ENCODE measurements around the gene MVB12B. TPM values are rescaled to one million over a fixed set of nuclear protein-coding genes. Genes with fewer than 3 reads are reported as not detected.
A peak's percentile ranks its signal among the peaks of the same experiment; 100 is the strongest.

MVB12B gene
- total RNA-seq, 4 donors from 2014 or later = 27.2 to 36.9 (median 33.2) TPM

DNA sequence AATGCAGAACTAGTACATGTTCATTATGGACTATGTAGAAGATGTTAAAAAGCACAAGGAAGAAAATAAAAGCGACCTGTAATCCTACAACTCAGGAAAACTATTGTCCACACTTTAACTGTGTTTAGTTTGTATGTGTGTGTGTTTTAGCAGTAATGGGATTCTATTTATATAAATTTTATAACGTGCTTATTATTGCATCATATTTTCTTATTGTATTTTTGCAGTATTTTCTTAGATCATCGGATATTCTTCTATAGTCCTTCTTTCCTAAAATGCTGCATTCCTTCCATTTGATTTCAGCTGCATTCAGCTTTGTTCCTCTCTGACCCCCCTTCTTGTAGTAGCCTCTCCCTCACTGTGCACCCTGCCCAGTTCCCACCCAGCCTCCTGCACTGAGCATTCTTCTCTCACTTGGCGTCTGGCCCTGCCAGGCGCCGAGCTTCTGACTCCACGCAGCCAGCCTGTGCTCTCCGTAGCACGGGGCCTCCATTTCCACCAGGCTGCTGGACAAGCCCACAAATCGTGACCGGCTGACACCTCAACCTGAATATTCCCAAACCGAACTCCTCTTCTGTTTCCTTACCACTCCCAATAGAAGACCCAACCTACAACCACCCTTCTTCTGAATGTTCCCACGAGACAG is 39.9 kb downstream of the MVB12B start:
- Histone ChIP-seq H3K4me1 (peaks cover 0 to 51% (median 4%) of the 10 kb centered on the region in 4 donors), H3K36me3 (peaks cover 0 to 6% (median 0%) of the 10 kb centered on the region in 3 donors), H3K27ac (peak overlapping the region; percentile 8 to 81 (median 63)), H3K4me3 (no peak overlapping the region), H3K27me3 (no peaks in the 10 kb centered on the region), H3K9me3 (peaks cover 0 to 17% (median 7%) of the 10 kb centered on the region in 4 donors)
- 31 to 40% methylated on average over 13 of the region's 13 CpGs for WGBS, 2 donors
- TF ChIP-seq POLR2A (IDR thresholded peaks at IDR 0.05) (no peak), EP300 (IDR thresholded peaks at IDR 0.05) (peak in 1 of 2 donors; percentile 66)
- DNase-seq (ENCODE audit: low spot score in 2 of 2) = no peak

DNA sequence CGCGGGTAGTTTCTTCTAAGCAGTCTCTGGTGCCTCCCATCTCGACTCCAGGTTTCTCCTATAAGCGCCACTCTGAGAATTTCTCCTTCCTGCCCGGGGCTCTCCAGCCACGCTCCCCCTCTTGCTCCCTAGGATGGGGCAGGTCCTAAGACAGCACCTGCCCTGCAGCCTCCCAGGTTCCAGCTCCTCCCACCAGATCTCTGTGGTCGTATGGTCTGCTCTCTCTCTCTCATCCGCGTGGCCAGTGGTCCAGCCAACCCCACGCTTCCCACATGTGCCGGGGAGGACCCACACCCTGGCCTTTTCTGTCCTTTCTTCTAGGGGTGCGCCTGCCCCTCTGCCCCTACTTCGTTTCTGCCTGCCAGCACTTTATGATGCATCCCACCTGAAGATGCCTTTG is 40.5 kb downstream of the MVB12B start:
- TF ChIP-seq EP300 (IDR thresholded peaks at IDR 0.05) (no peak), POLR2A (IDR thresholded peaks at IDR 0.05) (no peak)
- TF ChIP-seq, protein P1, sequence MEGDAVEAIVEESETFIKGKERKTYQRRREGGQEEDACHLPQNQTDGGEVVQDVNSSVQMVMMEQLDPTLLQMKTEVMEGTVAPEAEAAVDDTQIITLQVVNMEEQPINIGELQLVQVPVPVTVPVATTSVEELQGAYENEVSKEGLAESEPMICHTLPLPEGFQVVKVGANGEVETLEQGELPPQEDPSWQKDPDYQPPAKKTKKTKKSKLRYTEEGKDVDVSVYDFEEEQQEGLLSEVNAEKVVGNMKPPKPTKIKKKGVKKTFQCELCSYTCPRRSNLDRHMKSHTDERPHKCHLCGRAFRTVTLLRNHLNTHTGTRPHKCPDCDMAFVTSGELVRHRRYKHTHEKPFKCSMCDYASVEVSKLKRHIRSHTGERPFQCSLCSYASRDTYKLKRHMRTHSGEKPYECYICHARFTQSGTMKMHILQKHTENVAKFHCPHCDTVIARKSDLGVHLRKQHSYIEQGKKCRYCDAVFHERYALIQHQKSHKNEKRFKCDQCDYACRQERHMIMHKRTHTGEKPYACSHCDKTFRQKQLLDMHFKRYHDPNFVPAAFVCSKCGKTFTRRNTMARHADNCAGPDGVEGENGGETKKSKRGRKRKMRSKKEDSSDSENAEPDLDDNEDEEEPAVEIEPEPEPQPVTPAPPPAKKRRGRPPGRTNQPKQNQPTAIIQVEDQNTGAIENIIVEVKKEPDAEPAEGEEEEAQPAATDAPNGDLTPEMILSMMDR (IDR thresholded peaks at IDR 0.05) = no peak
- DNase-seq (ENCODE audit: low spot score in 2 of 2) = no peak
- H3K27ac ChIP-seq = peak overlapping the region; percentile 8 to 81 (median 63)
- H3K9me3 ChIP-seq = peaks cover 0 to 11% (median 3%) of the 10 kb centered on the region in 4 donors
- peaks cover 0 to 6% (median 0%) of the 10 kb centered on the region in 3 donors for H3K36me3 ChIP-seq
- H3K4me3 ChIP-seq = no peak overlapping the region
- H3K27me3 ChIP-seq = no peaks in the 10 kb centered on the region
- WGBS, 2 donors = 67 to 69% methylated on average over 13 of the region's 13 CpGs
- H3K4me1 ChIP-seq = peaks cover 0 to 57% (median 4%) of the 10 kb centered on the region in 4 donors

DNA sequence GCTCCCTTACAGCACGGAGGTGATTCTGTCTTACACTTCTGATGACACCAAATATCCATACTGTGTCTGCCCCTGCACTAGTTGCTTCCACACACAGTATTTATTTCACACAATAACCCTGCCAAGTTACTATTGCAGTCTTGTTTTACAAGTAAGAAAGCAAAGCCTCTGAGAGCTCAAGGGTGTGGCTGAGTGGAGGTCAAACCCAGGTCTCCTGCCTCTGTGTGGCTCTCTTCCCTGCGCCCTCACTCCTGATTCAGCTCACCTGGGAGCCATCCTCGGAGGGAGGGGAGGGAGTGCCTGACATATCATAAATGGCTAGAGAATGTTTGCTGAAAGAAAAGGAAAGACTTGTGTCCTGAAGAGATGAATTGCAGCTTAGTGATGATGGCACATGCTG is 41.0 kb downstream of the MVB12B start:
- TF ChIP-seq EP300 (IDR thresholded peaks at IDR 0.05) = no peak
- TF ChIP-seq POLR2A (IDR thresholded peaks at IDR 0.05) = no peak
- TF ChIP-seq, protein P1 (IDR thresholded peaks at IDR 0.05) = no peak
- Histone ChIP-seq H3K27me3 (no peaks in the 10 kb centered on the region), H3K27ac (peak overlapping the region; percentile 8 to 81 (median 63)), H3K36me3 (peaks cover 0 to 6% (median 0%) of the 10 kb centered on the region in 3 donors), H3K4me3 (no peak overlapping the region), H3K9me3 (peaks cover 0 to 6% (median 1%) of the 10 kb centered on the region in 4 donors), H3K4me1 (peaks cover 0 to 61% (median 4%) of the 10 kb centered on the region in 4 donors)
- WGBS, 2 donors = 41 to 51% methylated on average over 3 of the region's 3 CpGs
- DNase-seq (ENCODE audit: low spot score in 2 of 2) = no peak

DNA sequence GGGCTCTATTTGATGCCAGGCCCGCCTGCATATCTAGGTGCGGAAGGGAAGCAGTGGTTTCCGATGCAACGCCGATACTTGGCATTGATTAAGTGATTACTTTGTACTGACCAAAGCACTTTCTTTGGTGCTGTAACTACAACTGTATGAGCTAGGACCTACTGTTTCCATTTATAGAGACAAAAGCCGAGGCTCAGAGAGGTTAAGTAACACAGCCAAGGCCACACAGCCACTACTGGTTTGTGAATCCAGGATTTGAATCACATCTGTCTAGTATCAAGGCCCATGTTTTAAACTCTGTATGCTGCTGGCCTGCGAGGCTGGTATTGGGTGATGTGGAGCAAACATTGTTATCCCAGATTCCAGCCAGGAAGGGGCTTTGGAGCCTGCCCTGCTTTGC is 41.4 kb downstream of the MVB12B start:
- TF ChIP-seq POLR2A (IDR thresholded peaks at IDR 0.05) = no peak
- TF ChIP-seq, protein P1 (IDR thresholded peaks at IDR 0.05) = no peak
- H3K4me3 ChIP-seq = no peak overlapping the region
- WGBS, 2 donors = 89 to 93% methylated on average over 7 of the region's 7 CpGs
- H3K36me3 ChIP-seq = peaks cover 0 to 6% (median 0%) of the 10 kb centered on the region in 3 donors
- H3K27ac ChIP-seq = peak overlapping the region; percentile 8 to 81 (median 63)
- peaks cover 0 to 65% (median 6%) of the 10 kb centered on the region in 4 donors for H3K4me1 ChIP-seq
- no peaks in the 10 kb centered on the region for H3K27me3 ChIP-seq
- no peak for DNase-seq (ENCODE audit: low spot score in 2 of 2)
- peaks cover 0 to 2% (median 0%) of the 10 kb centered on the region in 4 donors for H3K9me3 ChIP-seq

DNA sequence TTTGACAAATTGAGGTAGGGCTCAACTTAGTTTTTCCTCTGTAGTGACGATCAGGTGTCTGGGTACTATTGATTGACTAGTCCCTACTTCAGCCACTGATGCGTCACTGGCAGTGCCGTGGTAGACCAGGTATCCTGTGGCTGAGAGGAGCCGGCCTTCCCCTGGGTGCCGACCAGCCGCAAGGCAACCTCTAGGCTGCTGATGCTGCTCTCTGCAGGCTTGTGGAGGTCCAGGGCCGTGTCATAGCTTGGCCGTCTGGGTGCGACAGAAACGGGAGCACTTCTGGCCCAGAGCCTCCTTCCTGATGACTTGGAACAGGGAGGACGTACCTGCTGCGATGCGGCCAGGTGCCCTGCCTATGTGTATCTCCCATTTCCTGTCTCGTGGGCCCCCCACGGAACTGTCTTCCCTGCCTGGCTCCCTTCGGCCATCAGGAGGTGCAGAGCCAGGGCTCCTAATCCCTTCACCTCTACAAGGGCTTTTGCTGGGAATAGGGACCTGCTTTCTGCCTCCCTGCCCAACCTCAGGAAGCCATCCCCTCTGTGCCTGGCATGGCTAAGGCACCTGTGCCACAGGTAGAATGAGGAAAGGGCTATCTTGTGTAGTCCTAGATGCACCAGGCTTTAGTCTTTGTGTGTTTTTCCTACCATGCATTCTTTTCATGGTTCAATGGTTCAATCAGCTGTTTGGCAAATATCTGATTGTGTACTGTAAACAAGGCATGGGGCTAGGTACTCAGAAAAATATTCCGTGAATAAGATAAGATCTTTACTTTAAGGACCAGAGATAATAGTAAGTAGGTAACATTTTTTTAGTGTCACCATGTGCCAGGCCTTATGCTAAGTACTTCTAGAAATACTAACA is 44.6 kb downstream of the MVB12B start:
- Histone ChIP-seq H3K9me3 (no peaks in the 10 kb centered on the region), H3K27ac (peak overlapping the region in 2 of 4 donors; percentile 15 to 88), H3K4me1 (peaks cover 0 to 76% (median 13%) of the 10 kb centered on the region in 4 donors), H3K36me3 (peaks cover 0 to 6% (median 0%) of the 10 kb centered on the region in 3 donors), H3K4me3 (no peak overlapping the region), H3K27me3 (no peaks in the 10 kb centered on the region)
- DNase-seq (ENCODE audit: low spot score in 2 of 2) = no peak
- WGBS, 2 donors = 93 to 94% methylated on average over 17 of the region's 17 CpGs
- no peak for TF ChIP-seq EP300 (IDR thresholded peaks at IDR 0.05)
- TF ChIP-seq POLR2A (IDR thresholded peaks at IDR 0.05) = no peak
- TF ChIP-seq, protein P1 (IDR thresholded peaks at IDR 0.05) = no peak

All from tibial nerve (tissue), 4 donors.